ENCODE measurements around the gene C1S.

Gene C1S

DNA sequence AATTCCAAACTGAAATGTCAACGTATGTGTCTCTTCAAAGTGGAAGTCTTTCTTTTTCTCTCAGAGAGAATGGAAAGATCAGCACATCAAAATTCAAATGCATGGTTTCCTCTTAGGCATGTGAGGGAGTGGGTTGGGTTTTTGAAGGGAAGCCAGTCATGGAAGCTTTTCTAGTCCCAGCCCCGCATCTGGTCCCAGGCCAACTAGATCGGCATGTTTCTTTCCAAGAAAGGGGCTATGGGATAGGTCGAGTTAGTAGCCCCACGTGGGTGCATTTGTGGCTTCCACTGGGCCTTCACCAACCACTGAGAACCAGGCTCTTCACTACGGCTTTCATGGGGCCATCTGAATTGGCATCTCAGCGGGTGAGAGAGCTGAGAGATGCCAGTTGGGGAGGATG, 6.6 kb downstream of the C1S start:
- H3K4me3 ChIP-seq (replicated peaks; ENCODE audit: low read depth, low read length) = no peak overlapping the region
- TF ChIP-seq, protein P1, sequence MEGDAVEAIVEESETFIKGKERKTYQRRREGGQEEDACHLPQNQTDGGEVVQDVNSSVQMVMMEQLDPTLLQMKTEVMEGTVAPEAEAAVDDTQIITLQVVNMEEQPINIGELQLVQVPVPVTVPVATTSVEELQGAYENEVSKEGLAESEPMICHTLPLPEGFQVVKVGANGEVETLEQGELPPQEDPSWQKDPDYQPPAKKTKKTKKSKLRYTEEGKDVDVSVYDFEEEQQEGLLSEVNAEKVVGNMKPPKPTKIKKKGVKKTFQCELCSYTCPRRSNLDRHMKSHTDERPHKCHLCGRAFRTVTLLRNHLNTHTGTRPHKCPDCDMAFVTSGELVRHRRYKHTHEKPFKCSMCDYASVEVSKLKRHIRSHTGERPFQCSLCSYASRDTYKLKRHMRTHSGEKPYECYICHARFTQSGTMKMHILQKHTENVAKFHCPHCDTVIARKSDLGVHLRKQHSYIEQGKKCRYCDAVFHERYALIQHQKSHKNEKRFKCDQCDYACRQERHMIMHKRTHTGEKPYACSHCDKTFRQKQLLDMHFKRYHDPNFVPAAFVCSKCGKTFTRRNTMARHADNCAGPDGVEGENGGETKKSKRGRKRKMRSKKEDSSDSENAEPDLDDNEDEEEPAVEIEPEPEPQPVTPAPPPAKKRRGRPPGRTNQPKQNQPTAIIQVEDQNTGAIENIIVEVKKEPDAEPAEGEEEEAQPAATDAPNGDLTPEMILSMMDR (IDR thresholded peaks at IDR 0.05; ENCODE audit: low read depth, low read length, missing control alignments) = no peak

DNA sequence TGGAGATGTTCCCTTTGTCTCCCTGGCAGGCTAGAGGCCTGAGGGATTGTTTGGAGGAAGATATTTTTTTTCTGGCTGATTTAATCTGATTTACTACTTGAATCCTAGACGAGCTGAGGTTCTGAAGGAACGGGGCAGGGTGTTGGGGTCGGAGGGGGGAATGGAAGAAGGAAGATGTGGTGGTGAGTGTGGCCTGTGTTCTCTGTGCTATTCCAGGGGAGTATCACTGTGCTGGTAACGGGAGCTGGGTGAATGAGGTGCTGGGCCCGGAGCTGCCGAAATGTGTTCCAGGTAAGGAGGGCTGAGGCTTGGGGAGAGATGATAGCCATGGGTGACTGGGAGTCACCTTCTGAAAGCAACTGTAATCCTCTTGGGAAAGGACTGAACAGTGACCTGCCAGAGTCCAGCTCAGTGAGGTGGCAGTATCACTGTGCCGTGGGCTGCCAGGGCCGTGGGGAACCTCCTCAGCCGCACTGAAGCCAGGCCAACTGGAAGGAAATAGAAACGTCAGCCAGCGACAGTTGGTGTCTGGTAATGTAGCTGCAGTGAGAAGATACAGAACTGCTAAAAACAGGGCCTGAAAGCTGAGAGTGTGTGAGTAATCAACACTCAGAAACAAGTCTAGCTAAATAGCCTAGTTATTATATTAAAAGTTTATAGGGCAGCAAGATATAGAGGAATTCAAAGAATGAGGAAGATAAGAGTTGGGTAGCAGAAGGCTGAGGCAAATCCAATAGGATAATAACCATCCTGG, 7.9 kb downstream of the C1S start:
- DNase-seq (ENCODE audit: extremely low read depth, low read depth) = no peak
- TF ChIP-seq, protein P1 (IDR thresholded peaks at IDR 0.05; ENCODE audit: low read depth, low read length, missing control alignments) = no peak
- no peak overlapping the region for H3K4me3 ChIP-seq (replicated peaks; ENCODE audit: low read depth, low read length)

More for the DNA sequence above, 6.6 kb downstream of the C1S start:
- DNase-seq (ENCODE audit: extremely low read depth, low read depth) = no peak

DNA sequence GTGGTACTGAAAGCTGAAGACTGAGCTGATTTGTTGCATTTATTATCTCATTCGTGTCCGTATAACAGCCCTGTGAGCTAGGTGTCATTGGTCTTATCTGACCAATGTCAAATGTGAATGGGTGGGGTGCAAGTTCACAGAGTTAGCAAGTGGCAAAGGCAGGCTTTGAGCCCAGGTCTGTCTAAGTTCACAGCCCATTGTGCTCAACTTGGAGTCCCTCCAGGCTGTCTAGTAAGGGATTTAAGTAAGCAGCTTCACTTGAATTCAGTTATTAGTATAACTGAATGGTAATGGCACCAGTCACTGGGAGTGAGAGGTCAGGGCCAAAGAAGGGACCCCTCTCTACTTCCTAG, 8.5 kb downstream of the C1S start:
- no peak for DNase-seq (ENCODE audit: extremely low read depth, low read depth)
- TF ChIP-seq, protein P1 (IDR thresholded peaks at IDR 0.05; ENCODE audit: low read depth, low read length, missing control alignments) = no peak
- no peak overlapping the region for H3K4me3 ChIP-seq (replicated peaks; ENCODE audit: low read depth, low read length)

DNA sequence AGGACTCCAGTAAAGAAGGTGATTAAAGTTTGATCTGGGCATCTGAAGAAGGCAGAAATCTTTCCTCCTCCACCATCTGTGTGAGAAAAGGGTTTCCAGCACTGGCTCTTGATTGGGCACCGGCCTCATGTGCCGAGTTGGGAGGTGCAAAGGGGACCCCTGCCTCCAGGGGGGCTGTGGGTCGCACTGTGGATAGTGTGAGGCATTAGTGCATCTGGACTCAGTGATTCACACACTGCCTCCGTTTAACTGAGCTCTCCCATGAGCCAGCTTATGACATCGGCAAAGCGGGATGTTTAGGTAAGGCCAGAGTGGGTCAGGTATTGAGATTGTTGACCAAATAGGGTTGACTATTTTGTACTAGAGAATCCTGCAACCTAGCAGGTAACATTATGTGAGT, 8.9 kb downstream of the C1S start:
- H3K4me3 ChIP-seq (replicated peaks; ENCODE audit: low read depth, low read length) = no peak overlapping the region
- no peak for DNase-seq (ENCODE audit: extremely low read depth, low read depth)
- TF ChIP-seq, protein P1 (IDR thresholded peaks at IDR 0.05; ENCODE audit: low read depth, low read length, missing control alignments) = no peak

DNA sequence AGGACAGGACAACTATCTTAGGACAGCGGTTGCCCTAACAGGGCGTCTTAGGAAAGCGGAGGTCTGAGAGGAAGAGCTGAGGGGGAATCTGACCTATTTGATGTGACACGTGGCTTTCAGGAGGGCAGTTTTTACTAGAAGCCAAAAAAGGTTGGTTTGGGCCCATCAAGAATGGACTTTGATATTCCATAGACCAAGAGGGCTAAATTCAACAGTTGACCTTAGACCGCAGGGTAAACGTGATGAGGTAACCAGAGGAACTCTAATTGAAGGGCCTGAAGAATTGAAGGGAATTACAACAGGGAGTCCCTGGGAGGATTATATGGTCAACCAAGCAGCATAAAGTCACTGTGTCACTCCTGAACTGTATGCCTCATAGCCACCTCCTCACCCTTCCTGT, 11.5 kb downstream of the C1S start:
- H3K4me3 ChIP-seq (replicated peaks; ENCODE audit: low read depth, low read length) = no peak overlapping the region
- no peak for DNase-seq (ENCODE audit: extremely low read depth, low read depth)
- TF ChIP-seq, protein P1 (IDR thresholded peaks at IDR 0.05; ENCODE audit: low read depth, low read length, missing control alignments) = no peak

DNA sequence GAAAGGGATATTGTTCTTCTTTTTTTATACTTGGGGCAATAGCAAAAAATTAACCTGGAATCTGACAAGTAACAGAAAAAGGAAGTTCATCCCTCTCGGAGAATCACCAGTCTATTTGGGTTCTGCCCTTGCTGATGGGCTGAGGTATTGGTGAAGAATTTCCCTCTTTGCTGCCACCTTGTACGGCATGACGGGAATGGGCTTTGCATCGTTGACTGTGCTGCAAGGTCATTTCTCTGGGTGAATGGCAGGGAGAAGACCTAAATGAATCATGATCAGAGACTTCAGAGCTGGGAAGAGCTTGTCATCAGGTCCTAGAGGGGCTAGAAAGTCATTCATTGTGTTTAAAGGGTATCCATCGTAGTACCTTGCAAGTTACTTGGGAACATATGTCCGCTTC, 12.0 kb downstream of the C1S start:
- TF ChIP-seq, protein P1 (IDR thresholded peaks at IDR 0.05; ENCODE audit: low read depth, low read length, missing control alignments) = no peak
- H3K4me3 ChIP-seq (replicated peaks; ENCODE audit: low read depth, low read length) = no peak overlapping the region
- no peak for DNase-seq (ENCODE audit: extremely low read depth, low read depth)

DNA sequence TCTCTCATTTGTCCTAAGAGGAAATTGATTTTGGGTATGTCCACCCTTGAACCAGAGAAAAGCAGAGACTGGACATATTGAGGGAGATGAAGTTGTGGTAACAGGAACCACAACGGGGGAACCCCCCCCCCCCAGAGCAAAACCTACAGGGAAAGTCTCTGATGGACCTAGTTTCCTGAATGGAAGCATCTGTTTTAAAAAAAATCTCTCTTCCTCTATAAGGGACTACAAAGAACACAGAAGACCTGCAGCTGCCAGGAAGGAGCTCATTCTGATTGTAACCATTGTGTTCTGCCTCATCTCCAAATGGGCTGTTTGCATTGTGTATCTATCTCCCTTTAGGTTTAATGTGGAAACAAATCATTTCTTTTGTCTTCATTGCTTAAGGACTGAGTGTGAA, 13.4 kb downstream of the C1S start:
- TF ChIP-seq, protein P1 (IDR thresholded peaks at IDR 0.05; ENCODE audit: low read depth, low read length, missing control alignments) = no peak
- no peak overlapping the region for H3K4me3 ChIP-seq (replicated peaks; ENCODE audit: low read depth, low read length)
- DNase-seq (ENCODE audit: extremely low read depth, low read depth) = no peak

Measured in HFF-Myc (cell line).